Astrocyte (in vitro differentiated cells and primary cell): ENCODE results near the gene LHFPL2. TPM values are rescaled to one million over a fixed set of nuclear protein-coding genes. Genes with fewer than 3 reads are reported as not detected.

Source experiments
- DNase-seq: peaks from one replicate; pipeline ENCODE4 v3.0.0-alpha.2; 2010; ENCODE audit warnings: low read depth
- FAIRE-seq: peaks from 2 replicates; lab custom pipeline; 2011; peaks lifted over from hg19 to GRCh38; lab: Jason Lieb, UNC
- H2AFZ ChIP-seq: 2 replicates; pipeline ENCODE4 v1.6.0; 2012; ENCODE audit warnings: low read depth, low read length, inconsistent platforms
- H3K27ac ChIP-seq: 2 replicates; pipeline ENCODE4 v1.5.1; 2011; ENCODE audit warnings: low read depth, low read length, inconsistent platforms
- H3K27me3 ChIP-seq: 2 replicates; pipeline ENCODE4 v1.6.0; 2011; ENCODE audit warnings: low read length, inconsistent platforms; ENCODE audit not compliant: insufficient read depth
- H3K36me3 ChIP-seq: 2 replicates; pipeline ENCODE4 v1.5.1; 2011; ENCODE audit warnings: low read length, inconsistent platforms; ENCODE audit not compliant: insufficient read depth
- H3K4me1 ChIP-seq: 2 replicates; pipeline ENCODE4 v1.5.1; 2011; ENCODE audit warnings: low read length, inconsistent platforms; ENCODE audit not compliant: insufficient read depth
- H3K4me2 ChIP-seq: 2 replicates; pipeline ENCODE4 v1.6.0; 2012; ENCODE audit warnings: low read length, inconsistent platforms
- H3K4me3 ChIP-seq: 2 replicates; pipeline ENCODE4 v1.5.1; 2011; ENCODE audit warnings: low read depth, mild to moderate bottlenecking, low read length, inconsistent platforms; ENCODE audit not compliant: insufficient read depth
- H3K79me2 ChIP-seq: 2 replicates; pipeline ENCODE4 v1.6.0; 2012; ENCODE audit warnings: mild to moderate bottlenecking, low read length, inconsistent platforms; ENCODE audit not compliant: insufficient read depth
- H3K9ac ChIP-seq: 2 replicates; pipeline ENCODE4 v1.6.0; 2012; ENCODE audit warnings: mild to moderate bottlenecking, low read length, inconsistent platforms
- H3K9me3 ChIP-seq: 2 replicates; pipeline ENCODE4 v1.5.1; 2012; ENCODE audit warnings: low read depth, mild to moderate bottlenecking, low read length, inconsistent platforms; ENCODE audit not compliant: insufficient read depth
- H4K20me1 ChIP-seq: 2 replicates; pipeline ENCODE4 v1.6.0; 2012; ENCODE audit warnings: low read length, inconsistent platforms; ENCODE audit not compliant: insufficient read depth
- H3K27ac Mint-ChIP-seq: one replicate; pipeline ENCODE4 v1.8.0; 2021; ENCODE audit warnings: mild to moderate bottlenecking, mixed read lengths; ENCODE audit not compliant: unreplicated experiment
- H3K27me3 Mint-ChIP-seq: one replicate; pipeline ENCODE4 v1.8.0; 2021; ENCODE audit warnings: low read depth, mixed read lengths; ENCODE audit not compliant: unreplicated experiment
- H3K36me3 Mint-ChIP-seq: one replicate; pipeline ENCODE4 v1.8.0; 2021; ENCODE audit warnings: low read depth, mixed read lengths; ENCODE audit not compliant: unreplicated experiment
- H3K4me1 Mint-ChIP-seq: one replicate; pipeline ENCODE4 v1.8.0; 2021; ENCODE audit warnings: low read depth, mixed read lengths; ENCODE audit not compliant: unreplicated experiment
- H3K4me3 Mint-ChIP-seq: one replicate; pipeline ENCODE4 v1.8.0; 2021; ENCODE audit warnings: mild to moderate bottlenecking, moderate library complexity, mixed read lengths; ENCODE audit not compliant: unreplicated experiment
- H3K9me3 Mint-ChIP-seq: one replicate; pipeline ENCODE4 v1.8.0; 2021; ENCODE audit warnings: mild to moderate bottlenecking, mixed read lengths; ENCODE audit not compliant: unreplicated experiment
- CTCF ChIP-seq: IDR thresholded peaks from 2 replicates; pipeline ENCODE4 v1.5.1; 2011; ENCODE audit warnings: low read depth, mild to moderate bottlenecking, inconsistent platforms, low read length, moderate library complexity; ENCODE audit not compliant: insufficient read depth
- EZH2 ChIP-seq: IDR thresholded peaks from 2 replicates; pipeline ENCODE4 v1.6.1; 2012; ENCODE audit warnings: mild to moderate bottlenecking, low read length, inconsistent platforms; ENCODE audit not compliant: insufficient read depth
- total RNA-seq: library from RNA; stranded (reverse); gene quantifications from 2 replicates; pipeline ENCODE4 v1.2.1, GENCODE V29; 2021

LHFPL2 gene
- total RNA-seq, 1 donor from 2014 or later, result 17.0 TPM

GRCh38 chr5:78471896-78472295, 176.7 kb downstream of the LHFPL2 start:
- Mint-ChIP-seq H3K4me1 (no peaks in the 10 kb centered on the region), H3K27ac (no peak overlapping the region), H3K36me3 (no peaks in the 10 kb centered on the region), H3K27me3 (no peaks in the 10 kb centered on the region), H3K9me3 (no peaks in the 10 kb centered on the region), H3K4me3 (no peak overlapping the region)
- Histone ChIP-seq H3K79me2 (no peaks in the 10 kb centered on the region), H3K9me3 (no peaks in the 10 kb centered on the region), H3K27ac (no peak overlapping the region), H3K36me3 (no peaks in the 10 kb centered on the region), H3K9ac (no peak overlapping the region), H4K20me1 (no peaks in the 10 kb centered on the region), H3K4me3 (no peak overlapping the region), H3K4me1 (no peaks in the 10 kb centered on the region), H3K4me2 (no peak overlapping the region), H2AFZ (no peak overlapping the region), H3K27me3 (no peaks in the 10 kb centered on the region)
- no peak for DNase-seq
- no peak for FAIRE-seq
- no peak for TF ChIP-seq CTCF
- TF ChIP-seq EZH2, result no peak

GRCh38 chr5:78467752-78468357, 180.7 kb downstream of the LHFPL2 start:
- no peaks in the 10 kb centered on the region for H3K4me1 Mint-ChIP-seq
- Histone ChIP-seq H2AFZ (no peak overlapping the region), H3K9ac (no peak overlapping the region), H4K20me1 (no peaks in the 10 kb centered on the region), H3K4me1 (no peaks in the 10 kb centered on the region), H3K9me3 (no peaks in the 10 kb centered on the region), H3K27ac (no peak overlapping the region), H3K4me2 (no peak overlapping the region), H3K4me3 (no peak overlapping the region), H3K36me3 (no peaks in the 10 kb centered on the region), H3K27me3 (no peaks in the 10 kb centered on the region), H3K79me2 (no peaks in the 10 kb centered on the region)
- TF ChIP-seq CTCF (peak; percentile 79), EZH2 (no peak)
- no peak overlapping the region for H3K27ac Mint-ChIP-seq
- DNase-seq, result peak; percentile 39
- H3K36me3 Mint-ChIP-seq, result peaks cover 9% of the 10 kb centered on the region
- peak; percentile 13 for FAIRE-seq
- no peaks in the 10 kb centered on the region for H3K27me3 Mint-ChIP-seq
- no peak overlapping the region for H3K4me3 Mint-ChIP-seq
- no peaks in the 10 kb centered on the region for H3K9me3 Mint-ChIP-seq

GRCh38 chr5:78467140-78467539, 181.4 kb downstream of the LHFPL2 start:
- no peaks in the 10 kb centered on the region for H3K4me1 ChIP-seq
- H3K36me3 Mint-ChIP-seq, result peaks cover 9% of the 10 kb centered on the region
- FAIRE-seq (no peak), DNase-seq (no peak)
- TF ChIP-seq CTCF, result no peak
- TF ChIP-seq EZH2, result no peak
- no peaks in the 10 kb centered on the region for H3K9me3 ChIP-seq
- H3K79me2 ChIP-seq, result no peaks in the 10 kb centered on the region
- H3K9ac ChIP-seq, result no peak overlapping the region
- H3K4me3 ChIP-seq, result no peak overlapping the region
- no peaks in the 10 kb centered on the region for H3K9me3 Mint-ChIP-seq
- no peak overlapping the region for H2AFZ ChIP-seq
- no peak overlapping the region for H3K4me3 Mint-ChIP-seq
- no peak overlapping the region for H3K4me2 ChIP-seq
- no peaks in the 10 kb centered on the region for H4K20me1 ChIP-seq
- no peak overlapping the region for H3K27ac ChIP-seq
- no peaks in the 10 kb centered on the region for H3K27me3 Mint-ChIP-seq
- no peaks in the 10 kb centered on the region for H3K36me3 ChIP-seq
- no peaks in the 10 kb centered on the region for H3K4me1 Mint-ChIP-seq
- no peak overlapping the region for H3K27ac Mint-ChIP-seq
- H3K27me3 ChIP-seq, result no peaks in the 10 kb centered on the region
